ENCODE measurements around the gene PSMB10.

Gene PSMB10

DNA sequence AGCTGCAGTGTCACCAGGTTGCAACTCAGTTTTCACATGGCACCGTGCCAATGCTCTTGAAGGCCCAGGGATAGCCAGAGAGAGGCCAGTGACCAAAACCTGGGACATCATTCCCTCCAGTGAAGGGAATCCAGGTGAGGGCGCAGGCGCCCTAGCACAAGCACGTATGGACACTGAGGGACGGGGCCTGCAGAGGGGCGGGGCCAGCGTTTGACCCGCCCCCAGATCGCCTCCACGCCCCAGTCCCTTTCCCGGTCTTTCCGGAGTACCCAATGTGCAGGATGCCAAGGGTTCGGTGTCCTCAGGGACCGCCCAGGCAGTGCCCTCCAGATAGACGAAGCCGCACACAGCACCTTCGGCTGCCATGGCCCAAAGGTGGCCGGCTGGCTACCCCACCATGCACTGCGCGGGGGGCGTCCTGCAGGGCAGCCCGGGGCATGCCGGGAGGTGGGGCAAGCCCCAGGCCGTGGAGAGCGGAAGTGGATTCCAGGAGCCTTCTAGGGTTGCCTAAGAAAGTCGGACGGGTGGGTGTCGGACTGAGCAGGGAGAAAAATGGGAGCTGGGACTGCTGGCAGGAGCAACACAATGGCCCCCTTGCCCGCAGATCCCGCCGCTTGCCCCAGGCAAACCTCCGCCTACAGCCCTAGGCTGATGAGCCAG, 27.1 kb upstream of the PSMB10 start:
- DNase-seq = no peak

DNA sequence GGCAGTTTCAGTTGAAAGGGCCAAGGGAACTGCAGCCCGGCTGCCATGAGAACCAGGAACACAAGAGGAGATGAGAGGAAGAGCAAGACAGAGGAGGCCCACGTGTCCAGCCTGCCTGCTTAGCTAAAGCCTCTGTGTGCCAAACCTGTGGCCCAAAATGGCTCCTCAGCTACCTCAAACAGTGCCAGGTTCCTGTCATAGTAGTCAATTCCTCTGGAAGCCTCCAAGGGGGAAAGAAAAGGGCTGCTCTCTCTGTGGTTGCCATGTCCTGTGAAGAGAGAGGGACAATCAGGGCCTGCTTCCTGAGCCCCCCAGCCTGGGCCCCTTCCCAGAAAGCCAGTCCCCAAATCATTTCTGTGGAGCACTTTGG, 26.6 kb upstream of the PSMB10 start:
- no peak for DNase-seq

DNA sequence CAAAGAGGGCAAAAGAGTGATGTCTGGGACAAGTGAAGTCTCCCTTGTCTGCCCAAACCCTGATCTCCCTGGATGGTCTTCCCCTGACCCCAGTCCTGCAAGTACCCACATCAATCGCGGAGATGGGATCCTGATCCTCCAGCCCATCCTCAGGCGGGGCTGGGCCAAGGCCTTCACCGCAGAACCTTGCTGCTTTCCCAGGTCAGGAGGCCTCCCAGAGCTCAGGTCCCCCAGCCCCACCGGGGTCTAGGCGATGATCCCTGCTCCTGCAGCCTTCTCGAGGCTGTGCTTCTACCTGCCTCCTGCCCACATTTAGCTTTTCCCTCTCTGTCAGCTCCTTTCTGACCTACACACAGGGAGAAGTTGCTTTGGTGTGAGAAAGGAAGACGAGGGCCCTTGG, 25.5 kb upstream of the PSMB10 start:
- no peak for DNase-seq

DNA sequence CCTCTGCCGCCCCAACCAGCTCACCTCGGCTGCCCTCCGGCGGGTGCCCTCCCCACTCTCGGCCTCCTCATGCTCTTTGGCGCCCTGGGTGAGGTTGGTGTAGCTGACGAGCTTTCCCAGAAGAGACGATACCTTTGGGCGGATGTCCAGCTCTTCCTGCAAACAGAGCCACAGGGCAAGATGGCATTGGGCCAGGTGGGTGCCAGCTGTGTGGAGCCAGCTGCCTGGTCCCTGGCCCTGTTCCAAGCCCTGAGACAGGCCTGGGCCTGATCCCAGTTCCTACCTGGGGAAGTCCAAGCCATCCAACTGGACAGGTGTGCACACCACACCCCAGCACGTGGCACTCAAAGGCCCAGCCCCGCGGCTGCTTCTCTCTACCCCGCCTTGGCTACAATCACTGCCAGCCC, 24.9 kb upstream of the PSMB10 start:
- no peak for DNase-seq

DNA sequence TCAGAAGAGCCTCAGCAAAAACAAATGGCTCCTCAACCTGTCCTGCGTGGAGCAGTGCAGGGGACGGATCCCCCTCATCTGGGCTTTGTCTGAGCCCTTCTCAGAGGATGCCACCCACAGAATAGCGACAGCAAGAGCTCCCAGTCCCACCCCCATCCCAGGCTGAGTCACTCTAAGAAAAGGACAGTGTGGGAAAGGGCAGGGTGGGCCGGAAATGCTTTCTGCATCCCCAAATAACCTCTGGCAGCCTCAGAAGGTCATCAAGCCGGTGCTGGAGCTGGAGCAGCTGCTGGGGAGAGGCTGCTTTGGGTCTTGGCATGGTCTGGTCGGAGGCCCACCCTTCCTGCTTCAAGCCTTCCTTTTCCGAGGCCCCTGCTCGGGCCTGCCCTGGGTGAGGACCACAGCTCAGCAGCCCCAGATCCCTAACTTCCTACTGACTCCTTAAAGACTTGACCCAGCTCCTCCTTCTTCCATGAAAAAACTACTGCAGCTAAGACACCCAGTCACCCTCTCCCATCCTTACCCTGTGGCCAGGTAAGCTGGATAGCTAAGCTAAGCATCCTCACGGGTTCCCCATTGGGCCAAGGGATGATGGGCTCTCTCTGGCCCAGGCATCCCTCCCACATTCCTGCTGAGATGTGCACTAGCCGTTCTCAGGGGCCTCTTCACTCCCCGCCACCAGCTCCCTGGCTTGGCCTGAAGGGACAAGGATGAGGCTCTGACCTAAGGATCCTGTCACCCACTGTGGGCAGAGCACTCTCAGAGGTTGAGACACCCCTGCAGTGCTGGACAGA, 23.1 kb upstream of the PSMB10 start:
- DNase-seq = no peak

DNA sequence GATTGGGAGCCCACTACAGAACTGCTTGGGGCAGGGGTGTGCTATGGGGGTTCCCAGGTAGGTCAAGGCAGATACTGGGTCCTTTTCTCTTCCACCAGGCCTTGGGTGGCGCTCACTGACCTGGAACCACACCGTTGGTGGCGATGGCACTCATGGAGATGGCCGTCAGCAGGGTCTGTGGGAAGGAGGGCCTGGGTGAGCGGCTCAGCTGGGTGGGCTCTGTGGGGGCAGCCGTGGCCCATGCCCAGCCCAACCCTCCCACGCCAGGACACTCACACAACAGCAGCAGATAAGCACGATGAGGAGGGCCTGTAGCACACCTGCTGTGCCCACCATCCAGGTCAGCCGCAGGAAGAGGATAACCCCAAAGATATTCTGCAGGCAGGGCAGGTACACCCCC, 21.0 kb upstream of the PSMB10 start:
- no peak for DNase-seq

DNA sequence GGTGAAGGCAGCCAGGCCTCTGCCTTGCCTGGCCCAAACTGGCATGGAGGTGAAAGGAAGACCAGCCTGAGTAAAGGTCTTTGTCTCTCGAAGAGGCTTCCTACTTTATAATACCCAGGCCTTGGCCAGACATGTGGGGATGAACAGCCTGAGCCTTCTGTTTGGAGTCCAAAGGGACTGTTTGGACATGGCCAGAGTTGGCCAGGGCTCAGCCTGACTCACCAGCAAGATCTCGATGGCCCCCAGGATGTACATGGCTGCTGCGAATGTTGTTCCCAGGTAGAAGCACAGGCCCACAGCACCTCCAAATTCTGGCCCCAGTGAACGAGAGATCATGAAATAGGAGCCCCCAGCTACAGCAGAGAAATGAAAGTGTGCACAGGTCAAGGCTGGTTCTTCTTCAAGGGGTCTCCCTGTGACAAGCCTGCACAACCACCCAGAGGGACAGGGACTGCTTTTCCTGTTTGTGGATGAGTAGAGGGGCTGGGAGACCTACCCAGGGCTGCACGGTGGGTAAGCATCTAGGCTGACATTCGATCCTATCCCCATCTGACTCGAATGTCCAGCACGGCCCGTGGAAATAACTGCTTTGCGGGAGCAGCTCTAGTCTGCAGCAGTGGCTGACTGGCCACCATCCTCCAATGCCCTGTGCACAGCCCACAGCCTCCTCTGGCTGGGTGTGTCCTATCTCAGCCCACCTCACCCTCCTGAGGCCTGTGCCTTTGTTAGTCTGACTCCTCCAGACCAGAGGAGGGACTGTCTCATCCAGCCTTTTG, 18.0 kb upstream of the PSMB10 start:
- DNase-seq = no peak

DNA sequence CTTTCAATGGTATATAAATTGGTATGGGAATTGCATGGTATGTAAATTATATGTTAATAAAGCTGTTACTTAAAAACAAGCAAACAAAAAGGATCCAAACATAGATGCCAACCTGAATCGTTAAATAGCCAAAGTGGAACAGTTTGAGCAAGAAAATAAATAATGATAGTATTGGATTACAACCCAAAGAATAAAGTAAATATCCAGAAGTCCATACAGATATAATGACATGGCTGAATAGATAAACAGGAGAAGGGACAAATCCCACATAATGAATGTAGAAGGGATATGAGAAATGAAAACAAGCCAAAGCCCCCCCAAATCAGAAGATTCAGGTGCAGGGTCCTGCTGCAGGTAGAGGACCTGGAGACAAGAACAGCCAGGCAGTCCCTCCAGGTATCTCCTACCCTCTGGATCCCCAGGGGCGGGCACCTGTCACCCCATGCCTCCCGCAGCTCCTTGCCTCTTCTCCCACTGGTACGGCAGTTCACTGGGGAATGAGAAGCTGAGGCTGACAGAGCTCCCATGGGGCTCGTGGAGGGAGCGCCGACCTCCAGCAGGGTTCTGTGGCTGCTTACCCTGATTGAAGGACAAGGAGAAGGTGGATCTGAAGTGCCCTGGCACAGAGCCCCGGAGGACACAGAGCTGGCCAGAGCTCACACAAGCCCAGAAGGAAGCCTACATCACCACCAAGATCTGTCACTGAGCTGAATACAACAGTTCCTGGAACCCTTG, 17.2 kb upstream of the PSMB10 start:
- DNase-seq = no peak

DNA sequence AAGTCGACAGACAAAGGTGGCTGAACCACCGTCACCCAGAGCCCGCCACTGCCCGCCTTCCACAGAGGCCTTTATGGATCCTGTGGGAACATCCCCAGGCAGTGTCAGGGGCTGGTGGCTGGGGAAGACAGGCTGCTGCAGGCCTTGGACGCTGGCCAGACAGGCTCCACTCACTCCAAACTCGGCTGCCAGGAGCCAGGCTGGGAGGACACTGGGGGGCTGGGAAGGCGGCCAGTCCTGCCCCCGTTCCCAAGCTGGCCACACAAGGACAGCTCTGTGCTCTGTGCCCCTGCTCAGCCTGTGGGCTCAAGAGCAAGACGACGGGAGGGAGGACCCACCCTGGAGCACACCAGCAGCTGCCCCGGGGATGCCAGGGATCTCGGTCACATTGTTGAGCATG, 14.8 kb upstream of the PSMB10 start:
- no peak for DNase-seq

DNA sequence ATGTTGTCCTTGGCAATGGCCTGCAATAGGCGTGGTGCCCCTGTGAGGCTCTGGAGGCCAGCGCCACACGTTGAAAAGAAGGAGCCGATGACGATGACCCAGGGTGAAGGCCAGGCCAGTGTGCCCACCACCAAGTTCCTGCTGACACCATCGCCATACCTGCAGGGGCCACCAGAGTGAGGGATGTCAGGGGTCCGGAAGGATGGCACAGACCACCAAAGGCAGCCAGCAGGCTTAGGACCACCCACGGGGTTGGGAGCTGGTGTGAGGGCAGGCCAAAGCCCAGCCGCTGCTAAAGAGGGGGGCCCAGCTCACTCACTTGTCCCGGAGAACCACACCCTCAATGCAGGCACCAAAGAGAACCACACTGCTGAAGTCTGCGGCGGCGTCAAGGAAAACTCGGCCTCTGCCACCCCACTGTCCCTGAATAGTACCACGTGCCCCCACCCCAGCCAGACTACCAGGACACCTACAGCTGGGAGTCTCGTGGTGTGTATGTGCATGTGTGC, 13.7 kb upstream of the PSMB10 start:
- DNase-seq = no peak

DNA sequence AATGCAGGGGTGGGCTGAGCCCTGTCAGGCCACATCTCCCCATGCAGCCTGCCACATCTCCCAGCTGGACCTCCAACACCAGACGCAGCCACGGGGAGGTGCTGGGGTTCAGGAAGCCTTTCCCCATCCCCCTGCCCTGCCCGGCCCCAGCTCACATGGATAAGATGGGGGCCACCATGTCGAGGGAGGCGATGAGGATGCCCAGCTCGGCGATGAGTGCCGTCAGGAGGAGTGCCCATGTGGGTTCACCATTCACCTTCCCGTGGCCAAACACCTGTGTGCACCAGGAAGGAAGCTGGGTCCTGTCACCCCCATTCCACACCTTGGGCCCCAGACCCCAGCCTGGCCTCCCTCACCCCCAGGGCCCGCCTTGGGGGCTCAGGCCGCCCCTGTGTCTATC, 13.0 kb upstream of the PSMB10 start:
- no peak for DNase-seq

DNA sequence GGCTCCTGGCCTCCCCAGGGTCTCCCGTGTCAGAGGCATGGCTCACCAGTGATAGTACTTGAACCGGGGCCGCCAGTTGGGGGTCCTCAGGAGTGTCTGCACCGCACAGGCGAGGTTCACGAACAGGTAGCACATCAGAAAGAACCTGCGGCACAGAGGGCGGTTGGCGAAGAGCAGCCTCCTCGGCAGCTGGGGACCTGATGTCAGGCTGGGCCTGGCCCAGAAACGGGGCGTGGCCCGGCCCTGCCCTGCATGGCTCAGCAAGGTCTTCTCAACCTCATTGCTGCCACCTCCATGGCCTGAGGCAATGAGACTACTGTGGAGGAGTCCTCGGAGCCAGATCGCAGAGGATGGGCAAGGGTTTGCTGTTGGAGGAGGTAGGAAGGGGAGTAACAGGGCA, 11.4 kb upstream of the PSMB10 start:
- no peak for DNase-seq

DNA sequence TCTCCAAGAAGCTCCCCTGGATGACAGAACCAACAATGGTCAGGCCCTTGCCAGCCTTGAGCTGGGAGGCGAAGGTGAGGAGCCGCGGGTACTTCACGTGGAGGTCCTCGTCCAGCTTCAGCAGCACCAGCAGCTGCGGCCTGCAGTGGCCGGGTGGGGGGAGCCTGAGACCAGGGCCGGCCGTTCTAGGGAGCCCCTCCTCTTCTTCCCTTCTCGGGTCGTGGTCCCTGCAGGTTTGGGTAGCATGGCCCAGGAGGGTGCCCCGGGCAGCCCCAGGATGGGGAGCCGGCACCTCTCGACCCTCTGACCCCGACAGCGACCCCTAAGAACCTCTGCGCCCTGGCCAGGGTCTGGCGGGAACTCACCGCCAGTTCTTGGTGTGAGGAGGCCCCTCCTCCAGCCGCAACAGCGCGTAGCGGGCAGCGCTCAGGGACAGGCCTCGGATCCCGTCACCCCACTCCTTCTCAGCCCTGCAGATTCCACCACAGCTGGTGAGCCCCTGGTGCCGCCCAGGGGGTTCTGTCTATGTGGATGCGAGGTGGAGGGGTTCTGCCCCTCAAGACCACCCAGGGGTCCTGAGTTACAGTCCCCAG, 10.4 kb upstream of the PSMB10 start:
- no peak for DNase-seq

DNA sequence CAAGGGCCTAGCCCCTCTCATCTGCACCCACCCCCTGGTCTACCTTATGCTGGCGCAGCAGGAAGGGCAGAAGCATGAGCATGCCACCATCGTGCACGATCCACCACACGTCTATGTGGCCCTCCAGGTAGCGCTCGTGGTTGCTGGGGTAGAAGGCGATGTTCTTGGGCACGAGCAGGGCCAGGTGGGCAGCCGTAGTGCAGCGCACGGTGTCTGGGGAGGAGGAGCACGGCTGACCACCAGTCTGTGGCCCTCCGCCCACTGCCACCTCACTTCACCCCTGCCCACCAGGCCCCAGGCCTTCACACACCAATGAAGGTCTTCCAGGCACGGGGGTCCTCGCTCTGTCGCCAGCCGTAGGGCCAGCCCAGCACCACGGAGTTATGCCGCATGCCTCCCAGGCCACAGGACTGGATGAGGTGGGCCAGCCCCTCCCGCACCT, 9.5 kb upstream of the PSMB10 start:
- no peak for DNase-seq

DNA sequence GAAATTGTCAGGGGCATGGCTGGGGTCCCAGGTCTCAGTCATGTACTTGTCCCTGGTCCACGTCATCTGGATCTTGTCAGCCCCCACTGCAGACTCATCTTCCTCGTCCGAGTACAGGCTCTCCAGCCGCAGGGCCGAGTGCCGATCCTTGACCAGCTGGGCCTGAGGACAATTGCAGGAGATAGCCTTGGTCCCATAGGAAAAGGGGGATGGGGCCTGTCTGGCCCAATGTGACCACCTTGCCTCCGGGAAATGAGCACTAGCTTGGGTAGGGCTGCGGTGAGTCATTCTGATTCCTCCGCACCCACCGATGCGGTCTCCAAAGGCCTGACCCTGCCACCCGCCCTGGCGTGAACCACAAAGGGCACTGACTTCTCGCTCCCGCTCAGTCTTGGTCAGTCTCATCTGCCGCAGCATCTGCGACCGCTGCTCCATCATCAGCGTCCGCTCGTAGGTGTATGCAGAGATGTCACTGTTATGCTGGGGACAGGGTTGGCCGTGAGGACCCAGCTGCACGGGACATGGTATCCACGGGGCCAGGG, 8.8 kb upstream of the PSMB10 start:
- DNase-seq = no peak

DNA sequence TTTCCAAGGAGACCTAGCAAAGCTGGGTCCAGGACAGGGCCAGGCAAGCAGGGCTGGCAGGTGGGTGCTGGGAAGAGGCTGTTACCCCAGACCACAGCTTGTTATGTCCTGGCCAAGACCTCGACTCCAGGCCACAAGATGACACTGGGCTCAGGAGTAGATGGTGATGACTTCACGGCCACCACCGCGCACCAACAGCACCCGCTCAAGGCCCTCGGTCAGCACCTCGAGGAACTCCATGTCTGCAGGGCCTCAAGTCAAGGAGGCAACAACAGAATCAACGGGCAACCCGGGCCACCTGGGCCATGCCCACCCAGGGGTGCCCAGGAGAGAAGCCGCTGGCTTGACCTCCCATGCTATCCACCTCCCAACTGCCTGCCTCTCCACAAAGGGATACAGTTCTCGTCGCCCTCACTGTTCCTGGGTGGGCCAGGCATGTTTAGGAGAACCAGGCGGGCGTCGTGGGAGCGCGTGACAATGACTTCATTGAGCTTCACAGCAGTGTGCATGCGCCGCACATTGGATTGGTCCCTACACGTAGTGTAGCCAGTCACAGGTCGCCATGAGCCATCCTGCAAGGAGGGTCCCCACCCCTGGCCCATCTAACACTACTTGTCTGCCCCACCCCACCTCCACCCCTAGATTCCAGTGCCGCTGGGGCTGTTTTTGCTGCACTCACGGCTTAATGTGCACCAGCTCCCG, 8.2 kb upstream of the PSMB10 start:
- DNase-seq = no peak

DNA sequence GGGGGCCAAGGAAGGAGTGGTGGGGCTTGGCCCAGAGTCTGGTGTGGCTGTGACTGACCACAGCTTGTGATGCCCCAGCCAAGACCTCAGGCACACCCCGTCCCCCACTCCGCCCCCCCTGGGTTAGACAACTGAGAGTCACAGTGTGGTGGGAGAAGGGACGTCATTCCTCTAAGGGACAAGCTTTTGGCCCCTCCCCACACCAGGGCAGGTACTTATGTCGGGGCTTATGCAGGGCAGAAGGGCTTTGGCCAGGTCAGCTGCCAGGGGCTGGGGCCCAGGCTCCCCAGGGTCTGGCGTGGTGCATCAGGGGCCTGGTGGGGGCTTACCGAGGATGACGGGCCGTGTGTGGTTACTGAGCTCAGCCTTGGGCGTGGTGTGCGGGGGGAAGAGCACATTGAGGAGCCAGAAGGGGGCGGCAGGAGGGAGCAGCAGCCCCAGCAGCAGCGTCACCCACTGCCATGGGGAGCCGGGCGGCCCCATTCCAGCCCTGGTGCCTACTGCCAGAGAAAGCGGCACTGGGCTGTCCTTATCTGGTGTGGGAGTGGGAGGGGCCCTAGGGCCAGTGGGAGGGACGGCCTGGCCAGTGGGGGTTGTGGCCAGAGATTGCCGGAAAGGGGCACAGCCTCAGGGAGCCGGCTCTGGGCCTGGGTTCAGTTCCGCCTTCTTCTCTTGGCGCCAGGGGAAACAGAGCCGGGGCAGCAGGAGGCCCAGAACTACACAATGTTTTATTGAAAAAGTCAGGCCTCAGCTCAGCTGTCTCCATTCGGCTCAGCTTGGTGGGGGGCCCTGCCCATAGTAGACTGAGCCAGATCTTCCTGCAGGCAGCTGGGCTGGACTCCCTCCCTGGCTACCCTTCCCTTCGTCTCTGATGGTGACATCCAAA, 7.2 kb upstream of the PSMB10 start, which contains the start of gene LCAT:
Gene LCAT (minus strand): TSS at position 502 of the 886 bp plus-strand sequence. CDS start 19 bp downstream, at position 483.
- no peak for DNase-seq

DNA sequence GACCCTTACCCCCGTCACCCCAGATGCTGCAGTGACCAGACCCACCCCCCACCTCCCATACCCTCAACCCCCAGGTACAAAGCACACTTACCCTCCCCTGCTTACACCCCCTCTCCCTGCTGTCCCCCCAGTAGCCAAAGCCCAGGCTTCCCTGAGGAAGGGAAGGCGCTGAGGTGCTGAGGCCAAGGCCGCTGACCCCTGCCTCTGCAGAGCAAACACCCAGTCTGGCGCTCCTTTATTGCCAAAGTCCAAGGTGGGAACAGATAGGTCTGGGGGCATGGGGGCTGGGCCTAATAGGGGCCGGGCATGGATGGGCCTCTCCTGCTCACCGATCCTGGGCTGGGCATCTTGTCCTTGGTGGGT, 6.6 kb upstream of the PSMB10 start:
- no peak for DNase-seq

DNA sequence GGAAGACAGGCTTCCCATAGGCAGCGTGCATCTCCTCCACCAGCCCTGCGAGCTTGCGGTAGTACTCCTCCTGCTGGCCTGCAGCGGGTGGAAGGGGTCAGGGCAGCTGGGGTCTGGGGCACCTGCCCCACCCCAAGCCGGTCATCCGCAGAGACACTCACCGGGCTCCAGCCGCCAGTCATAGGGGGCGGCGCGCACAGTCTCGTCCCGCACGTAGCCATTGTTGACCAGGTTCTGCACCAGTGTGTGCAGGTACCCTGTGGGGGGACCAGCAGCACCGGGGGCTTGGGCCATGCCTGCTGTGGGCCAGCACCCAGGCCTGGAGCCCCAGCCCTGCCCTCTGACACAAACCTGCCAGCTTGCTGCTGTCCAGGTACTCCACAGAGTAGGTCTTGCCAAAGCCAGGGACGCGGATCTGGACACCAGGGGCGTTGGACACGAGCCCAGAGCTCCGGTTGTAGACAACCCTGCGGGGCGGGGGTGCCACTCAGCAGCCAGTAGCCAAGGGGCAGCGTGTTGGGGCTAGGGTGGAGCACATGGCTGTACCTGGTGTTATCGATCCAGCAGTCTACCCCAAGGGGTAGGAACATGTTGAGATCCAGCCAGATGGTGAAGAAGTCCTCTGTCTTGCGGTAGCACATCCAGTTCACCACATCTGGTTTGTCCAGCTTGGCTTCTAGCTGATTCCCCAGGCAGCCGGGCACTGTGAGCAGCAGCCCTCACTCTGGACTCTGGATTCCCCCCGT, 6.0 kb upstream of the PSMB10 start:
- no peak for DNase-seq

DNA sequence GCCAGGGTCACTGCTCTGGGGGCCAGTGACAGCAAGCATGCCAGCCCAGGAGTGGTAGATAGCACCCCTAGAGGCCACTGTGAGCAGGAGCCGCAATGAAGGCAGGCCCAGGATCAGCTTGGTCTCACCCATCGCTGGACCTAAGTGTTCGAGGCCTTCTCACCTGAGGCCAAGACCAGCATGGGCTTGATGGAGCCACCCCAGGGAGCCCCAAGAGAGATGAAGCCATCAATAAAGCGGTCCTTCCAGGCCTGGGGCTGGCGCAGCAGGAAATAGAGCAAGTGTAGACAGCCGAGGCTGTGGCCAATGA, 5.5 kb upstream of the PSMB10 start:
- peak; percentile 17 to 40 for DNase-seq

Data from inflammatory macrophage (primary cell).